ENCODE results near the gene SPATA31C1. TPM values are rescaled to one million over a fixed set of nuclear protein-coding genes. Genes with fewer than 3 reads are reported as not detected.
A peak's percentile ranks its signal among the peaks of the same experiment; 100 is the strongest.
"Not testable (repeated sequence)": the region's sequence is repeated elsewhere in the genome, so short reads cannot be mapped to it uniquely, and the experiment has no call there.

The SPATA31C1 gene
- total RNA-seq: not detected
- polyA plus RNA-seq: not detected
- long read RNA-seq, donor 1: 0 reads
- long read RNA-seq, donor 2: 0 reads
- long read RNA-seq, donor 3: 0 reads

DNA sequence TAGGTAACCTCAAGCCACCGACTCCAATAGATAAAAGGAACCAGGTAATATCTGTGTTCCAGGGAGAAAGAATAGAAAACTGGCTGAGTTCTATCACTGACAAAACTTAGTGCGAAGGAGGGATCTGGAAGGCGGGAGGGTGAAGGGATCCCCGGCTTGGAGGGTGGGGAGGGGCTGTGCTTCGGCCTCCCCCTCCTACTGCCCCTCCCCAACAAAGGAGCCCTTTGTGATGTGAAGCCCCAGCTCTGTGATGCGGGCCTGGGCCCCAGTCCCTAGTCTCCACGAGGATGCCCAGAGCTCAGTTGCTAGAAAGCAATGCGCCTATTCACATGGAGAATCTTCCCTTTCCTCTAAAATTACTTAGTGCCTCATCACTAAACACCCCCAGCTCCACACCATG is at the start of gene SPATA31C1:
Gene SPATA31C1 (plus strand): TSS at position 301 of the 400 bp plus-strand sequence.
- H3K4me1 ChIP-seq; H3K36me3 ChIP-seq; H3K4me3 ChIP-seq; H3K9me3 ChIP-seq; ATAC-seq; DNase-seq; H3K27me3 ChIP-seq; intact Hi-C loops (cut with DNase I); H3K27ac ChIP-seq: not testable (repeated sequence)
- no CpG with 5 or more reads among the region's 8 CpGs for WGBS, 4 donors

DNA sequence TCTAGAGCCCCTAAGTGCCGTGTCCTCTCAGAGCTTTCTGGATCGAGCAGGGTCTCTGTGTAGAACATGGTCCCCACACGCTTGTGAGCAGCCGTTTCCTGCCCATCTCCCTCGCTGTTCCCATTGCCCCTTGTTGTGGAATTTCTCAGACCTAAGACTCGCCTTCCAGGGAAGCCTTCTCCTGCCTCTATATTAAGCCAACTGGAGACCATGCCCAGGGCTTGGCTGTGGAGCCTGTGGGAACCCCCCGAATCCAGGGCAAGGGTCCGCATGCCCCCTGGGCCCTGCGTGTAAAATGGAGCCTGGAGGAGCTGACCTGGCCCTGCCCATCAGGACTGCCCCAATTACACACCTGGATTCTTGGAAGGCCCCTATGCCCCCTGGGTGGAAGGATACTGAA is 49.6 kb upstream of the SPATA31C1 start:
- Histone ChIP-seq H3K27ac (no peak overlapping the region), H3K27me3 (no peaks in the 10 kb centered on the region), H3K4me3 (no peak overlapping the region), H3K9me3 (no peaks in the 10 kb centered on the region), H3K4me1 (no peaks in the 10 kb centered on the region), H3K36me3 (no peaks in the 10 kb centered on the region)
- DNase-seq (no peak), ATAC-seq (no peak)
- no peak for TF ChIP-seq POLR2A (IDR thresholded peaks at IDR 0.05)
- TF ChIP-seq, protein P1, sequence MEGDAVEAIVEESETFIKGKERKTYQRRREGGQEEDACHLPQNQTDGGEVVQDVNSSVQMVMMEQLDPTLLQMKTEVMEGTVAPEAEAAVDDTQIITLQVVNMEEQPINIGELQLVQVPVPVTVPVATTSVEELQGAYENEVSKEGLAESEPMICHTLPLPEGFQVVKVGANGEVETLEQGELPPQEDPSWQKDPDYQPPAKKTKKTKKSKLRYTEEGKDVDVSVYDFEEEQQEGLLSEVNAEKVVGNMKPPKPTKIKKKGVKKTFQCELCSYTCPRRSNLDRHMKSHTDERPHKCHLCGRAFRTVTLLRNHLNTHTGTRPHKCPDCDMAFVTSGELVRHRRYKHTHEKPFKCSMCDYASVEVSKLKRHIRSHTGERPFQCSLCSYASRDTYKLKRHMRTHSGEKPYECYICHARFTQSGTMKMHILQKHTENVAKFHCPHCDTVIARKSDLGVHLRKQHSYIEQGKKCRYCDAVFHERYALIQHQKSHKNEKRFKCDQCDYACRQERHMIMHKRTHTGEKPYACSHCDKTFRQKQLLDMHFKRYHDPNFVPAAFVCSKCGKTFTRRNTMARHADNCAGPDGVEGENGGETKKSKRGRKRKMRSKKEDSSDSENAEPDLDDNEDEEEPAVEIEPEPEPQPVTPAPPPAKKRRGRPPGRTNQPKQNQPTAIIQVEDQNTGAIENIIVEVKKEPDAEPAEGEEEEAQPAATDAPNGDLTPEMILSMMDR (IDR thresholded peaks at IDR 0.05): no peak
- WGBS, 4 donors: 90 to 94% (median 92%) methylated on average over 8 to 9 of the region's 9 CpGs
- intact Hi-C loops (cut with DNase I): no loop called here

DNA sequence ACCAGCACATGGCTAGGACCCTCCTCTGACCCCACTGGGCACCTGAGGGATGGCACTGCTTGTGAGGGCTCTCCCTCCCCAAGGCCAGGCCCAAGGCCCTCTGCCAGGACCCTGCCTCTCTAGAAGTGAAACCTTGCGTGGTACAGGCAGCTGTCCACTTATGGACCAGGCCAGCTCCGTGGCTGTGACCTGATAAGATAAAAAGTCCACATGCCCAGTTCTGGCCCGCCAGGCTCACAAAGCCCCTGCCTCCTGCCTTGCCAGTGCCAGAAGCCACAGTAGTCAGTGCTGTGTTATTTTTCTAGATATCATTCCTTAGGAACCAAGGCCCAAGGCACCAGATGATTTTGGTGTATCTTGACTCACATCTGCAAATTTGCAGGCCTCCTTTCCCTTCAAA is 49.1 kb upstream of the SPATA31C1 start:
- TF ChIP-seq, protein P1 (IDR thresholded peaks at IDR 0.05): no peak
- no peak for TF ChIP-seq POLR2A (IDR thresholded peaks at IDR 0.05)
- 53 to 72% (median 62%) methylated on average over 2 to 3 of the region's 3 CpGs for WGBS, 4 donors
- DNase-seq: no peak
- ATAC-seq: no peak
- intact Hi-C loops (cut with DNase I): no loop called here
- no peak overlapping the region for H3K27ac ChIP-seq
- H3K4me1 ChIP-seq: no peaks in the 10 kb centered on the region
- H3K9me3 ChIP-seq: no peaks in the 10 kb centered on the region
- H3K27me3 ChIP-seq: no peaks in the 10 kb centered on the region
- H3K36me3 ChIP-seq: no peaks in the 10 kb centered on the region
- H3K4me3 ChIP-seq: no peak overlapping the region

DNA sequence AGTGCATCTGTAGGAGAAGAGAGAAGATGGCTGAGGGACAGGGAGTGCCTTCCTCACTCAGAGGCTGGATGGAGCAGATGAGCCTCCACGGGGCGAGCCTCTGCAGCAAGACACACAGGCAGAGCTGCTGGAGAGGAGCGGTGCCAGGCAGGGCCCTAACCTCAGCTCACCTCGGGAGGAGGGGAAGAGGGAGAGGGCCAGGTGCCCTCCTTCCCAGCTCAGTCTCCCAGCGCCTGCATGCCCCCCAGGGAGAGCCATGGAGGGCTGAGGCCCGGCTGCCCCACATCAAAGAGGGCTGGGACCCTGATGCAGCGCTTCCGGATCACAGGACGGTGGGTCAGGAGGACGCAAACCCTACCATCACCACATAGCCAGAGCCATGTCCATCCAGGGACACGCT is 48.7 kb upstream of the SPATA31C1 start:
- 82 to 86% (median 85%) methylated on average over 8 to 11 of the region's 11 CpGs for WGBS, 4 donors
- Histone ChIP-seq H3K4me3 (no peak overlapping the region), H3K9me3 (no peaks in the 10 kb centered on the region)

DNA sequence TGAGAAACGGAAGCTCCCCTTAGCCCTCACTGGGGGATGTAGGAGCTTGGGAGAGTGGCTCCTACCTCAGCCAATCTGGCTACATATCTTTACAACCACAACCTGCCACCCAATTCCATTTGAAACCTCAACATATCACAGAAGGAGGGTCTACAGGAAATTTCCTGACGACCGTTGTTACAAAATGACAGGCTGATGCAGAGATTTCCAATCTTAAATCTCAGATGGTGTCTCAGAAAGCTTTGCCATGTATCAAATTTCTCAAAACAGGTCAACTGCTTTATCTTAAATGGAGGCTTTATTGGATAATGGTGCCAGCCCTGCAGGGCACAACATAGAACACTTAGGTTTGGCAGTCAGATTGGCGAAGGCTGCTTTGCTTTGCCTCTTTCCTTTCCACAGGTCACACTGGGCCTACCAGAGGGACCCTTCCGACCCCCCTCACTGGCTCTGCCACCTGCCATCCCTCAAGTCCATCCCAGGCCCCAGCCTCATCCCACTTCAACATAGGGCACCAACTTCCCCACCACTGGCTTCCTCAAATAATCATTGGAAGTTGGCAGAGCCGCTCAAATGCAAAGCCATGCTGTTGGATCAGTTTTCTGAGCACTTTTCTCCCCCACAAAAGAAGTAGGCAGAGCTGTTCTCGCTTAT is 46.2 kb upstream of the SPATA31C1 start:
- H3K36me3 ChIP-seq: no peaks in the 10 kb centered on the region
- TF ChIP-seq, protein P1 (IDR thresholded peaks at IDR 0.05): no peak
- no peak for TF ChIP-seq POLR2A (IDR thresholded peaks at IDR 0.05)
- ATAC-seq (no peak), DNase-seq (no peak)
- intact Hi-C loops (cut with DNase I): no loop called here
- H3K9me3 ChIP-seq: no peaks in the 10 kb centered on the region
- no peak overlapping the region for H3K4me3 ChIP-seq
- WGBS, 4 donors: 82 to 87% (median 84%) methylated on average over 7 of the region's 7 CpGs
- H3K27ac ChIP-seq: peak overlapping the region in 1 of 12 donors; percentile 76
- H3K4me1 ChIP-seq: no peaks in the 10 kb centered on the region
- no peaks in the 10 kb centered on the region for H3K27me3 ChIP-seq

More for the DNA sequence above, 48.7 kb upstream of the SPATA31C1 start:
- Histone ChIP-seq H3K4me1 (no peaks in the 10 kb centered on the region), H3K27ac (no peak overlapping the region), H3K27me3 (no peaks in the 10 kb centered on the region), H3K36me3 (no peaks in the 10 kb centered on the region)
- ATAC-seq (no peak), DNase-seq (no peak)
- no peak for TF ChIP-seq POLR2A (IDR thresholded peaks at IDR 0.05)
- intact Hi-C loops (cut with DNase I): no loop called here
